GM21717 (cell line): ENCODE measurements around the gene GDPD1.
A peak's percentile ranks its signal among the peaks of the same experiment; 100 is the strongest.
"Not testable (repeated sequence)": the region's sequence is repeated elsewhere in the genome, so short reads cannot be mapped to it uniquely, and the experiment has no call there.

ENCODE experiments used
- ATAC-seq: cut with Tn5 transposase; IDR thresholded peaks from one replicate; pipeline ENCODE4 v1.9.1; 2021; ENCODE audit warnings: mild to moderate bottlenecking, moderate library complexity; ENCODE audit not compliant: unreplicated experiment

Gene GDPD1

DNA sequence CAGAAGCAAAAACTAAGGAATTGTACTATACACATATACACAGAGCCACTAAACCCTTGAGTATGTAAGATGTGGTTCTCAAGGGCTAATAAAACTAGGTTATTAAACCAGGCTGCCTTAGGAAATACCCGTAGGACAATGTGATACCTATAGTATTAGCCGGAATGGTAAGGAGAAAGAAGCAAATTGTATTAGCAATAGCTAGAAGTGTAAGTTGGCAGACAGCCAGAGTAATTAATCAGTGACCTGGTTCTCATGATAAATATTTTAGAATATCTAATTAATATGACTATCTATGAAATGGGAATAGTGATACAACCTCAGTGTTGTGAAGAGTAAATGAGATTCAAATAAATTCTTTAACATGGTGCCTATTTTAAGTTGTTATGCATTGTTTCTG lies 18.6 kb downstream of the GDPD1 start:
- no peak for ATAC-seq

DNA sequence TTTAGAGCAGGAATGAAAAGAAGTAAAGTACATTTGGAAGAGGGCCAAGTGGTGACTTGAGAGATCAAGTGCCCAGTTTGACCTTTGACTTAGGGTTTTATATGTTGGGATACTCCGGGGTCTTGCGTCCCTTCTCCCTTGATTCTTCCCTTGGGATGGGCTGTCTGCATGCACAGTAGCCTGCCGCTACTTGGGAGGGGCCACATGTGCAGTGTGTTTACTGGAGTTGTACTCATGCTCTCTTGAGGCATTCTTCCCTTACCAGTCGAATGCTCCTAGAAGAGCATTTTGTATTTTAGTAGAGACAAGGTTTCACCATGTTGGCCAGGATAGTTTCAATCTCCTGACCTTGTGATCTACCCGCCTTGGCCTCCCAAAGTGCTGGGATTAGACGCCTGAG lies 23.8 kb downstream of the GDPD1 start:
- no peak for ATAC-seq

DNA sequence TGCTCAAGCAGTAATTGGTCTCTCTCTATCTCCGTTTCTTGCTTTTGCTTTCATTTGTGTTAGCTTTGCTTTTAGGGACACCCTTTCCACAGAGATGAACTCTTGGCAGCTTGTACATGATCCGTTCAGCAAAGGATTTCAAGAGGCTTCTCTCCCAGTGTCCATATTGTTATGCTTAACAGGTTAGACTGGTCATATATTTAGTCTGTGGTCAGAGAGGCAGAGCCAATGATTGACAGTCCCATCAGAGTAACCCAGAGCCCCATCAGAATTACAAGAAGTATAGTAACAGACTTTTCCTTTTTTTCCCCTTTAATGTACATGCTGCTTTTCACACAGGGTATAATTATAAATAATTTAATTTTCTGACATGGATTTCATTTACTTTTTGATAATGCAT lies 34.4 kb downstream of the GDPD1 start:
- no peak for ATAC-seq

DNA sequence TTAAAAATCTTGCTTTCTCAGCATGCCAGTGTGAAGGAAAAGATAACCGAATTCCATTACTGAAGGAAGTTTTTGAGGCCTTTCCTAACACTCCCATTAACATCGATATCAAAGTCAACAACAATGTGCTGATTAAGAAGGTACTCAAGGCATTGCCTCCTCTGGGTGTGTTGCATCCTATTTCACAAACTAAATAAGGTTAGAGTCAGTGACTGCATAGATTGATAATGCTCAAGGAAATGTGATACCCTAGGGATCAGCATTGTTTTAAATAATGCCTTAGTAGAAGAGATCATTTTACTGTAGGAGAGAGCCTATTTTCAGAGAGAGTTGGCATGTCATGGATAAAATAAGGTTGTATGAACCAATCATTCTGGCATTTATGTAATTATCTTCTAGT lies 36.8 kb downstream of the GDPD1 start:
- ATAC-seq = no peak

DNA sequence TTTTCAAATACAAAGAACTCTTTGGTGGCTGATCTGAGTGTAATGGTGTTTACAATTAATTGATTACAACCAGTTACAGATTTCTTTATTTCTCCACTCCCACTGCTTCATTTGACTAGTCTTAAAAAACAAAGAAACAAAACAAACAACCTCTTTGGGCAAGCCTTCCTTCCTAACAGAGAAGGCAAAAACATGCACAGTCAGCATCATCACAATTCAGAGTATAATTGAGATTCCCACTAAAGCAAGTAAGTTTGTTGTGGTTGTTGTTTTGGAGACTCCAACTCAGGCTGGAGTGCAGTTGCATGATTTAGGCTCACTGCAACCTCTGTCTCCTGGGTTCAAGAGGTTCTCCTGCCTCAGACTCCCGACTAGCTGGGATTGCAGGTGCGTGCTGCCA lies 40.4 kb downstream of the GDPD1 start:
- ATAC-seq = no peak

DNA sequence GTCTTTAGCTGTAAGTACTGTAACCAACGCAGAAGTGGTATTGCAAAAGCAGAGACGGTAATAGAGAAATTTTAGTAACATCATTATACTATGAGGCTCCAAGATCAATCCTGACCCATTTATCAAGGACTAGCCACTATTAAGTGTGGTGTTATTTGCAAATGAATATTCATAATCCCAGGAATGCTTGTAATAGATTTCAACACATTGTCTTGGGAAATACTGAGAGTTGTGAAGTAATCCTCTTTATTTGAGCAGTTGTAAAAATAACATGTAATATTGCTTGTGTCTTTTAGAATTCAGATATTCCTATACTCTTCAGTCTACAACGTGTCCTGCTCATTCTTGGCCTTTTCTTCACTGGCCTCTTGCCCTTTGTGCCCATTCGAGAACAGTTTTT lies 46.4 kb downstream of the GDPD1 start:
- ATAC-seq = no peak

DNA sequence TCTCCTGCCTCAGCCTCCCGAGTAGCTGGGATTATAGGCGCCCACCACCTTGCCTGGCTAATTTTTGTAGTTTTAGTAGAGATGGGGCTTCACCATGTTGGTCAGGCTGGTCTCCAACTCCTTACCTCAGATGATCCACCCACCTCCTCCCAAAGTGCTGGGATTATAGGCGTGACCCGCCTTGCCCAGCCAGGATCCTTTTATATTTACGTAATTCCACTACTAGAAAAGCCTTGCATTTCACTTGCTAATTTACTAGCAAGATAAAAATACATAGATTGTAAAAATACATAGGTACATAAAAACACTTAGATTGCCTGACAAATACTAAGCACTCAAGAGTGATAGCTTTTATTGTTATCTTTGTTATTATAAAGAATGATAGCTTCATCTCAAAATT lies 47.5 kb downstream of the GDPD1 start:
- no peak for ATAC-seq

DNA sequence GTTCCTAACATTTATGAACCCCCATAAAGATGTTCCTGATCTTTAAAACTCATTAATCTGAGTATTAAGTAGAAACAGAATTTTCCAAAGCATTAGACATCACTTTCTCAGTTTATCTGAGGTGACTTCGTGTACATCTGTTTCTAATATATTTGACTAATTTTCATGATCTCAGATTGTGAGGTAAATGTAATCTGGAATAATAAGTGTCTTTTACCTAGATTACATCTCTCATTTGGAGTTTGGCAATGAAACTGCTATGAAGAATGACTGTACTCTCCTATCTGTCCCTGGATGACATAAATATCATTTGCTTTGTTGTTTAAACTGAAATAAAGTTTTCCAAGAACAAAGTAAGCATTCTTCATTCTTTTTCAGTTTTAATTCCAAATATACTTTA lies 55.3 kb downstream of the GDPD1 start:
- ATAC-seq = no peak

DNA sequence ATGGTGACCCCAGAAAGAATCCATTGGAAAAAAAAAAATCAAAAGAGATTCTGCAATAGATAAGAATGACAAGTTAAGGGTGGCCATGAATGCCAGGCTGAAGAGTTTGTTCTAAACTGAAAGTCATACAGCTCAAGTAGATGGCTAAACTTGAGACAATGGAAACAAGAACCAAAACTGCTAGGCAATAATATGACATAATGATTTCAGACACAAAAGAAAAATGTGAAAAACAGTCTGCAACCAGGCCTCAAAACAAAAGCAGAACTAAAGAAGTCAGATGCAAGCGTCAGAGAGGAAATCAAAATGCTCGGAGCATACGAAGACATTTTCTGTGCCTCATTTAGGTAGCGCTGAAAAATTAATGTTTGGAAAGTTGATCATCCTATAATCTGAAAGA lies 56.7 kb downstream of the GDPD1 start:
- ATAC-seq = peak; percentile 68

DNA sequence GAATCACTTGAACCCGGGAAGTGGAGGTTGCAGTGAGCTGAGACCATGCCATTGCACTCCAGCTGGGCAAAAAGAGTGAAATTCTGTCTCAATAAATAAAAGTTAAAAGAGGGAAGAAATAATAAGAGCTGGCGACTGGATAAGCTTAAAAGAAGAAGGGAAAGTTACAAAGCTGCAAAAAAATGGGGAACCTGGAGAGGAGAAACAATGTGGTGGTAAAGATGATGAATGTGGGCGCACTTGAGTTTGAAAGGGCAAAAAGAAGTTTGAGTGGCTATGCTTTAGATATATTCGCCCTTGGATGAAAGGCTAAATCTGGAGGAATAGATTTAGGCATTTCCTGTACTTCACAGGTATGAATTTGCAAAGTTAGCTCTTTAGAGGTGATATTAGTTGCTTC lies 58.1 kb downstream of the GDPD1 start:
- ATAC-seq = no peak

DNA sequence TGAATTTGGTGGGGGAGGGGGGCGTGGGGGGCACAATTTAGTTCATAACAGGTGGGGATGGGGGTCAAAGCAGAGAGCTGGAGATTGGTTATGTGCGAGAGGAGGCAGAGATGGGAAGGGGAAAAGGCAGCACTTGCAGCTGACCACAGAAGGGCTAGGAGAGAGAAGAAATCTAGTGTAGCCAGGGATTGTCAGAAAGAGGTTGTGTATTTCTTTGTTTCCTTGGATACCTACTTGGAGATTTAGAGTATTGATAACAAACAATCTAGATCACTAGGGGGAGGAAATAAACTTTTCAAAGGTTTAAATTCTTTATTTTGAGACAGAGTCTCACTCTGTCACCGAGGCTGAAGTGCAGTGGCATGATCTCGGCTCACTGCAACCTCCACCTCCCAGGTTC lies 64.0 kb downstream of the GDPD1 start:
- no peak for ATAC-seq

DNA sequence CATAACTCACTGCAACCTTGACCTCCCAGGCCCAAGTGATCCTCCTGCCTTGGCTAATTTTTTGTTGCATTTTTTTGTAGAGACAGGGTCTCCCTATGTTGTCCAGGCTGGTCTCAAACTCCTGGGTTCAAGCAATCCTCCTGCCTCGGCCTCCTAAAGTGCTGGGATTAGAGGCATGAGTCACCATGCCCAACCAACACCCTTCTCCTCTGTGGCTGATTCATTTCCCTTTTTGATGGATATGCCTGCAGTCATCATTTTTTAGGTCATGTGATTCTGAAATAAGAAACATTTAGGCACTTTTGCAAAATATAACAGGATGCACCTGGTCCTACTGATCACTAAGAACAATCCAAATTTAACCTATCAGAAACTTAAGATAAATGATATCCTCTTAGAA lies 67.1 kb downstream of the GDPD1 start:
- ATAC-seq = no peak

DNA sequence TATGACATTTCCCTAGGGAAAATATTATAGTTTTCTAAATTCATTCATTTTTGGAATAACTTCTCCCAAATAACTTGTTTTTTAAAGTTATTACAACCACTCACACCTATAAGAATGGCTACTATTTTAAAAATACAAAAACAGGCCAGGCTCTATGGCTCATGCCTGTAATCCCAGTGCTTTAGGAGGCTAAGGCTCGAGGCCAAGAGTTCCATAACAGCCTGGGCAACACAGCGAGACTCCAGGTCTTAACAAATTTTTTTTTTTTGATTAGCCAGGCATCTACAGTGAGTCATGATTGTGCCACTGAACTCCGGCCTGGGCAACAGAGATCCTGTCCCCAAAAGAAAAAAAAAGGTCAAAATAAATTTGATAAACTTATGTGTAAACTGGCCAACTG lies 67.6 kb downstream of the GDPD1 start:
- no peak for ATAC-seq

DNA sequence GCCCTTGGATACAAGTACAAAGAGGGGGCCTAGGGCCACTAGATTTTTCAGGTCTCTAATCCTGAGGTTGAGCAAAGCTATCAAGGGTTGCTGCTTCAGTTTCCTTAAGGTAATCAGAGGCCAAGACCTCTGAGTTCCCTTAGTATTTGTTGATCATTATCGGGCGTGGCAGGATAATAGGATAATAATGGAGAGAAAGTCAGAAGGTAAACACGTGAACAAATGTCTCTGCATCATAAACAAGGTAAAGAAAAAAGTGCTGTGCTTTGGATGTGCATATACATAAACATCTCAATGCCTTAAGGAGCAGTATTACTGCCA lies 69.6 kb downstream of the GDPD1 start:
- no peak for ATAC-seq

DNA sequence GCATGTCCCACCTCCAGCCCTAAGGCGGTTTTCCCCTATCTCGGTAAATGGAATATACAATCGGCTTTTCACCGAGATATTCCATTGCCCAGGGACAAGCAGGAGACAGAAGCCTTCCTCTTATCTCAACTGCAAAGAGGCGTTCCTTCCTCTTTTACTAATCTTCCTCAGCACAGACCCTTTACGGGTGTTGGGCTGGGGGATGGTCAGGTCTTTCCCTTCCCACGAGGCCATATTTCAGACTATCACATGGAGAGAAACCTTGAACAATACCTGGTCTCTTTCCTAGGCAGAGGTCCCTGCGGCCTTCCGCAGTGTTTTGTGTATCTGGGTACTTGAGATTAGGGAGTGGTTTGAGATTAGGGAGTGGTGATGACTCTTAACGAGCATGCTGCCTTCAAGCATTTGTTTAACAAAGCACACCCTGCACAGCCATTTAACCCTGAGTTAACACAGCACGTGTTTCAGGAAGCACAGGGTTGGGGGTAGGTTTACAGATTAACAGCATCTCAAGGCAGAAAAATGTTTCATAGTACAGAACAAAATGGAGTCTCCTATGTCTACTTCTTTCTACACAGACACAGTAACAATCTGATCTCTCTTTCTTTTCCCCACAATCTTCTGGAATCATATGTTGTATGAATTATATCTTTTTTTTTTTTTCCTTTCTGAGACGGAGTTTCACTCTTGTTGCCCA lies 70.1 kb downstream of the GDPD1 start:
- not testable (repeated sequence) for ATAC-seq

DNA sequence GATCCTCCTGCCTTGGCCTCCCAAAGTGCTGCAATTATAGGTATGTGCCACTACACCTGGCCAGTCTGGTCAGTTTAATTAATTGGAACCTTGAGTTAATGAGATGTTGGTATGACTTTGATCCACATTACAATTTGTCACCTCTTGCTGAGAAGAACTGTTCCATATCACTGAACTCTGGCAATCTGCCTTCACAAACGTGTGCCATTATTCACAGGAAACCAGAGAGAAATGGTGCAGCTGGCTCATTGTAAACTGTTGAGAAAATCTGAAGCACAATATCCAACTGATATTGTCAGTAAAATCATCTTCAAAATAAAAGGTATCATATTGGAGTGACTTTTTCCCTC lies 71.8 kb downstream of the GDPD1 start:
- ATAC-seq = no peak

DNA sequence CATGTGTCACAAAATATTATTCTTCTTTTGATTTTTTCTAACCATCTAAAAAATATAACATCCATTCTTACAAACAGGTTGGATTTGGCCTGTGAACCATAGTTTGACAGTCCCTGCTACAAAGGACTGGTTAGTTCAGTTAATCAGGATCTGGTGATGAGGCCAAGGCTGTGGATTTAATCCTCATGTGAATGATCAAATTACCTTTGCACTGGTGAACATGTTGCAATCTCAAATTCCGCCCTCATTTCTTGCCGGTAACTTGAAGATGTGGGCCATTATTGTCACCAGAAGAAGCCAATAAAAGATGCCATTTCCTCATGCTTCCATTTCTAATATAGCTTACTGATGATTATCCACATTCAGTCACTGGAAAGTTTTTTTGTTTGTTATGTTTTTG lies 75.9 kb downstream of the GDPD1 start:
- ATAC-seq = no peak

DNA sequence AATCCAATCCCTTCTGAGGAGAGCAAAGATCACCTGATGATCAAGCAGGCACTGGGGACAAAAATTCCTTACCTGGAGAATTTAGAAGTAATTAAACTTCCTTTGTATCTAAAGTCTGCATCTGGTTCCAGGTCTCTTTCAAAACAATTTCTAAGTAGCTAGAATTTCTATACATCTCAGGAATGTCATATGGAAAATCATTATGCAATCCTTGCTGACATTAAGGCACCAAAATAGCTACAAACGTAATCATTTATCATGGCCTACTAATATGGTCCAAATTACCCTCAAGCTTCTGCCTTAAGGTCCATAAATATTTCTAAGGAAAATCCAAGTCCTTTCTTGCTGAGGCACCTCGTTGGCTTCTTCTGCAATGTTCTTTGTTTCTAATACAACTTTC lies 78.2 kb downstream of the GDPD1 start:
- no peak for ATAC-seq

DNA sequence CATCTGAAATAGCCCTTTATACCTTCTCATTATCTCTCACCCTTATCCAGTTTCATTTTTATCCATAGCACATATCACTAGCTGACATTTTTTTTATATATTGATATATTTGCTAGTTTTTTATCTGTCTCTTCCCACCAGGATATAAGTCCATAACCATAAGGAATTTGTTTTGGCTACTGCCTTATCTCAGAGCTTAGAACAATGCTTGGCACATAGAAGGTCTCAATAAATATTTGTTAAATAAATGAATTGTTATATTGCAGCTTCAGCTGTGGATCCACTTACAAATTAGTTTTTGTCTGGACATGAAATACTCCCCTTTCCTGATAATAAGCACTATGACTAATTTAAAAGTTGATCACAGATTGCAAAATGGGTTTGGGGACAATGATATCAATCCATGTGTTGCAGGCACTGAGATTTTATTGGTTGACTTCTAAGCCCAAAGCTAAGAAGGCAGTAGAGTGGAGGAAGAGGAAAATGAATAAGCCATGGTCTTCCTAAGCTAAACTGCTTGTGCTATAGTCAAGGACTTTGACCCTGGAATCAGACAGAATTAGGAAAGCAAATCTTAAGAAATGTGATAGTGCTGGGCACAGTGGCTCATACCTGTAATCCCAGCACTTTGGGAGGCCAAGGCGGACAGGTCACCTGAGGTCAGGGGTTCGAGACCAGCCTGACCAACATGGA lies 79.2 kb downstream of the GDPD1 start:
- no peak for ATAC-seq

DNA sequence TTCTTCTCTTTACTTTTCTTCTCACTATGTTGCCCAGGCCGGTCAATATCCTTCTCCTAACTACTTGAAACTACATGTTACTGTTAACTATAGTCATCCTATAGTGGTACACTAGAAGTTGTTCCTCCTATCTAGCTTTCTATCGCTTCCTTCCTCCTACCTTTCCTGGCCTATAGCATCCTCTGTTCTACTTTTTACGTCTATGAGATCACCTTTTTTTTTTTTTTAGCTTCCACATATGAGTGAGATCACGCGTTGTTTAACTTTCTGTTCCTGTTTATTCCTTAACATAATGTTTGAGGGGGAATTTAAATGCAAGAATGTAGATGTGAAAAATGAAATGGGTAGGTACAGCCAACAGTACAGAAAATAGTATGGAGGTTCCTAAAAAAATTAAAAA lies 80.6 kb downstream of the GDPD1 start:
- ATAC-seq = no peak

DNA sequence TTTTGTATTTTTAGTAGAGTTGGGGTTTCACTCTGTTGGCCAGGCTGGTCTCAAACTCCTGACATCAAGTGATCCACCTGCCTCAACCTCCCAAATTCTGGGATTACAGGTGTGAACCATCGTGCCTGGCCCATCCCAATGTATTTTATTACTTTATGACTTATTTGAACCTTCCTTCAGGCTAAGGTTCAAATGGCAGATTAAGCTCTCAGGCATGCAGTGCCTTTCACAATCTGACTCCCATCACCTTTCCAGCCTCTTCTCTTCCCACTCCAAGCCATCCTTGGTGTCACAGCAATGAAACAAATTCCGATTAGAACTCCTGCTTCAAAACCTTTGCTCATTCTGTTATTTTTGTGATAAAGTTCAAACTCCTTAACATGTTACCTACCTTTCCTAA lies 84.5 kb downstream of the GDPD1 start:
- ATAC-seq = no peak

DNA sequence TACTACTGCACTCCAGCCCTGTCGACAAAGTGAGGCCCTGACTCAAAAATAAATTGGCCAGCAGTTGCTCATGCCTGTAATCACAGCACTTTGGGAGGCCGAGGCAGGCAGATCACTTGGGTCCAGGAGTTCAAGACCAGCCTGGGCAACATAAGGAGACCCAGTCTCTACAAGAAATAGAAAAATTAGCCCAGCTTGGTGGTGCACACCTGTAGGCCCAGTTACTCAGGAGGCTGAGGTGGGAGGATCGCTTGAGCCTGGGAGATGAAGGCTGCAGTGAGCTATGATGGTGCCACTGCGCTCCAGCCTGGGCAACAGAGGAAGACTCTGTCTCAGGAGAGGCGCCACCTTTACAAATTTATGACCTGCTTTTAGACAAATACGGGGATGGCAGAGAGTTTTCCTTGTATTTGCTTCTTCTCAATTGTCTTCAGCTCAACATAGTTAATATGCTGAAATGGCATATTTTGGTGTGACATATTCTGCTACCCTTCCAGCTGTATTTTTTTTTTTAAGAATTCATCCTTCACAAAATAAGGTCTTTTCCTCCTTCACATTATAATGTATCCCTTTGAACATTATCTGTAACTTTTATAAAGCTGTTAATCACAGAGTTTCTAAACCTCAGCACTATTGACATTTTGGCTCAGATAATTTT lies 90.1 kb downstream of the GDPD1 start:
- ATAC-seq = no peak

DNA sequence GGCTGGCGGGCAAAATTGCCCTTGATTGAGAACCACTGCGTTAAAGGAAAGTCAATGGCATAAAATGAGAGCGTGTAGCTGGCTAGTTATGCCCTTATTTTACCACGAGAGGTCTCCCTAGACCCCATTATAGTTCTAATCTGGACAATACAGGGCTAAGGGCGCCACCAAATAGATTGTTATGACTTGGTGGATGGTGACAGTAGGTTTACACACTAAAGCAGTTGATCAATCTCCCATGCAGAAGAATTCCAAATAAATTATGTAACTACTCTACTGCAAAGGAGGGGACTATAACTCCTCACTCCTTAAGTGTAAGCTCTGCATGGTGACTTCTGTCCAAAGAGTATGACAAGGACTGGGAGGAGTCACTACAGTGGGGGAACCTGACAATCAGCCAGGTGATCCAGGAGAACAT lies 90.7 kb downstream of the GDPD1 start:
- no peak for ATAC-seq
